ENCODE data around the gene SELP.

DNA sequence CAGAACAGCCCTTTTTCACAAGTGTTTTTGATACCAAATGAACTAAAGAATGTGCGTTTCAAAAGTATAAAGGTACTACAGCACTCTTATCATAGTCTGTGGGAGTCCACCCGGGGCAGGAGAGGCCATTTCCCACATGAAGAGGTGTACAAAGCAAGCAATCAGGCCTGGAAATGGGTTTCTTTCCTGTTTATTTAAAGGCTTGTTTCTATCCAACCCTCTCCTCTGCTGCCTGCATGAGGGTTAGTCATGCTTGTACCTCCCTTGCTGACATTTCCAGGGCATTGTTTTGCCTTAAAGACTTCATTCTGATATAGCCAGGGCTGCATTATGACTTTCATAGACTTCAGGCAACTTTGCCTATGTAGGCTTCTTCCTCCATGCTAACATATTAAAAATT is 11.6 kb downstream of the SELP start:
- TF ChIP-seq POLR2A (IDR thresholded peaks at IDR 0.05; ENCODE audit: low read length) (no peak), GATA1 (IDR thresholded peaks at IDR 0.05; ENCODE audit: low read depth, low read length) (no peak)

Measured in erythroblast (primary cell).